ENCODE data around the gene RNF39.

Gene RNF39

GRCh38 chr6:30044630-30045029 lies 30.9 kb downstream of the RNF39 start:
- in situ Hi-C loops (cut with HindIII; ENCODE audit: low sequenced_read_pairs): no loop called here
- H3K4me3 ChIP-seq (ENCODE audit: low read depth, low read length): no peak overlapping the region
- no peak for TF ChIP-seq CTCF (IDR thresholded peaks at IDR 0.05; ENCODE audit: low read depth, low read length, missing control alignments)
- DNase-seq (ENCODE audit: low read depth): no peak

DNA sequence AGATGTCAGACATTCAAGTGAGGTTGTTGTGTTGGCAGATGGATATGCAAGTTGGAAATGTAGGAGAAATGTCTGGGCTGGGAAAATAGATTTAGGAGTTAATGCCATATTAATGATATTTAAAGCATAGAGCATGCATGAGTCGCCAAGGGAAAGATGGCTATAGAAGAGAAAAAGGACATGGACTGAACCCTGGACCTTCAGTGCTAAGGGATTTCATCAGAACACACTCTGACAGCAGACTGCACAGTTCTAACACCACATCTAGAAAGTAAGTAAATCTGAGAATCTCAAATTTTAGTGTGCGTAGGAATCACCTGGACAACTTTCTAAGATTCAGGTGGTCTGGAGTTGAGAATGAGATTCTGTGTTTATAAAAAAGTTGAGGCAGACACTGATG lies 31.8 kb downstream of the RNF39 start:
- in situ Hi-C loops (cut with HindIII; ENCODE audit: low sequenced_read_pairs): no loop called here
- no peak for DNase-seq (ENCODE audit: low read depth)
- H3K4me3 ChIP-seq (ENCODE audit: low read depth, low read length): no peak overlapping the region
- no peak for TF ChIP-seq CTCF (IDR thresholded peaks at IDR 0.05; ENCODE audit: low read depth, low read length, missing control alignments)

GRCh38 chr6:30042914-30043313 lies 32.7 kb downstream of the RNF39 start:
- TF ChIP-seq CTCF (IDR thresholded peaks at IDR 0.05; ENCODE audit: low read depth, low read length, missing control alignments): no peak
- no peak for DNase-seq (ENCODE audit: low read depth)
- no peak overlapping the region for H3K4me3 ChIP-seq (ENCODE audit: low read depth, low read length)
- in situ Hi-C loops (cut with HindIII; ENCODE audit: low sequenced_read_pairs): no loop called here

GRCh38 chr6:30042476-30042875 lies 33.1 kb downstream of the RNF39 start:
- in situ Hi-C loops (cut with HindIII; ENCODE audit: low sequenced_read_pairs): no loop called here
- no peak for TF ChIP-seq CTCF (IDR thresholded peaks at IDR 0.05; ENCODE audit: low read depth, low read length, missing control alignments)
- DNase-seq (ENCODE audit: low read depth): no peak
- H3K4me3 ChIP-seq (ENCODE audit: low read depth, low read length): no peak overlapping the region

GRCh38 chr6:30041821-30042220 lies 33.7 kb downstream of the RNF39 start:
- no peak overlapping the region for H3K4me3 ChIP-seq (ENCODE audit: low read depth, low read length)
- no peak for DNase-seq (ENCODE audit: low read depth)
- in situ Hi-C loops (cut with HindIII; ENCODE audit: low sequenced_read_pairs): no loop called here
- no peak for TF ChIP-seq CTCF (IDR thresholded peaks at IDR 0.05; ENCODE audit: low read depth, low read length, missing control alignments)

- H3K4me3 ChIP-seq (ENCODE audit: low read depth, low read length): no peak overlapping the region
- DNase-seq (ENCODE audit: low read depth): no peak
- TF ChIP-seq CTCF (IDR thresholded peaks at IDR 0.05; ENCODE audit: low read depth, low read length, missing control alignments): no peak
- in situ Hi-C loops (cut with HindIII; ENCODE audit: low sequenced_read_pairs): no loop called here
Measured at GRCh38 chr6:30041221-30041620, 34.3 kb downstream of the RNF39 start.
